GM12874 (cell line): ENCODE data around the gene FAM13A.

Source experiments
- CTCF ChIP-seq: IDR thresholded peaks from 2 replicates; pipeline ENCODE4 v1.5.1; 2011; ENCODE audit warnings: low read depth, mild to moderate bottlenecking, control low read depth, low read length, moderate library complexity; ENCODE audit not compliant: insufficient read depth

FAM13A gene

DNA sequence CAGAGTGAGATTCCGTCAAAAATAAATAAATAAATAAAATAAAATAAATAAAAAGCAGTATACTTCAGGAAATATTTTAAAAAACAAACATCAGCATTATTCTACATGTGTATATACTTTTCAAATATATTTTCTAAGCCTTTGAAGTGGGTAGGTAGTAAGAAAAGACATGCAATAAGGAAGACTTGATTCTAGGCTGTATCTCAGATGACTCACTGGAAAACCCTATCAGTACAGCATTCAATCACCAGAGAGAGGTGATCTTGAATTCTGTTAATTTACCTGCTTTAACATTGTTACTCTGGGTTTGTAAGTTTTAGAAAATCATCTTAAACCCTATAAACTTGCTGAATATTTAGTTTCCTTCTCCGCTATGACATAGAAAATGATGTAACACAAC, 252.8 kb downstream of the FAM13A start:
- no peak for TF ChIP-seq CTCF

DNA sequence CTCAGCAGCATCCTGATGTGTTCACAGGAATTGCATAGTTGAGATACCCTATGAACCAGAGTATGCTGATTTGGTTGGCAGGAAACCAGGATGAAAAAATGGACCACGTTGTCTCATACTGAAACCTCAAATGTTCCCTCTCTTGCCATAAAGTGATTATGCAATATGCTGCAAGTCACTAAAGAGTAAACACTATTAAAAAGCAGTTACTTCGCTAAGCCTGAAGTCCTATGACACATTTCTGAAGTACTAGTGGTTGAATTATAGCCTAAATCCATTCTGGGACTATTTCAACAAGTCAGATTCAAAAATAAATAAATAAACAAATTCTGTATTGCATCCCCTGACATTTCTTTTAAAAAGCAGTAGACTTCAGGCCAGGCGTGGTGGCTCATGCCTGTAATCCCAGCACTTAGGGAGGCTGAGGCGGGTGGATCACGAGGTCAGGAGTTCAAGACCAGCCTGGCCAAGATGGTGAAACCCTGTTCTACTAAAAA, 253.3 kb downstream of the FAM13A start:
- no peak for TF ChIP-seq CTCF

DNA sequence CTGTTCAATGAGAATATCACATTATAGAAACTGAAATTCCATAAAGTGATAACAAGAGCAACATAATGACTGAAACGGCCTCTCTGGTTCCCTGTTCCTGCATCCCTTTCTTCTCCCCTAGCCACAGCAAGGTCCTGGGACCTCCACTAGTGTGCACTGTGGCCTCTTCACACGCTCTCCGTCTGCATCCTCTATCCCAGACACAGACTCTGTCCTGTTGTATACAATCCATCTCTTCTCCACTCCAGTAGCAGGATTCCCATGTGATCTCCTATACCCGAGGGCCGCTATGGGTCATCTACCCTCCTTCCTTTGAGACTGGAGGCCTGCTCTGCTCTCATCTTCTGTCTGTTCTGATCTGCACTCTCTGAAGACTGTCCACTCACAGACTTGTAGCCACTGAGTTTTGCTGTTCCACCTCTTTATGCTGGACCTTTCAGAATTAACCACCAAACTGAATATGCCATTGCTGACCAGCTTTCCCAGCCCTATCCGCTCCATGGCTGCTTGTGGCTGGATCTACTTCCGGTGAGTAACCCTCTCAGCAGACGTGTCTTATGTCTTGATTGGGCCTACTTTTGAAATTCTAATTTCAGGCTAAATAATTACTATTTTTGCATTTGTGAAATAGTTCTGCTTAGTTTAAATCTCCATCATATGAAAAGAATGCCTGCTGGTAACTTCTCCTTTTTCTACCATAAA, 254.2 kb downstream of the FAM13A start:
- no peak for TF ChIP-seq CTCF

DNA sequence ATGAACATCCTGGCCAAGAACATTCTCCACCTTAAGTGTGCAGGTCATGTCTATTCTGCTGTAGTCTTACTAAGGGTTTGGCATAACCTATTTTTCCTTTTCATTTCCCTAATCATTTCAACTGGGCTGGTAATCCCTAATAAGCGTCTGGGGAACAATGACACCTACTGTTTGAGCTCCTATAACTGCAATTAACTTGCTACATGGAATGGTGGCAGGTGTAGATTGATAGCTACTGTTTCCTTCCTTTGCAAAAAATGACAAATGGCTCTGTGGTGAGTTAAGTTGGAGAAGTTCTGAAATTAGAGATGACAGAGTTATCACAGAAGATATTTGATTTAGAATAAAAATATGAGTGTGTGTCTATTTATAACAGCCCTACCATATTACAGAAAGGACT, 254.8 kb downstream of the FAM13A start:
- no peak for TF ChIP-seq CTCF

GRCh38 chr4:88799900-88800299, 257.1 kb downstream of the FAM13A start:
- TF ChIP-seq CTCF, result no peak

- no peak for TF ChIP-seq CTCF
These were observed 259.3 kb downstream of the FAM13A start for GRCh38 chr4:88797725-88798124.

- no peak for TF ChIP-seq CTCF
These were observed 260.4 kb downstream of the FAM13A start for GRCh38 chr4:88796545-88796944.

DNA sequence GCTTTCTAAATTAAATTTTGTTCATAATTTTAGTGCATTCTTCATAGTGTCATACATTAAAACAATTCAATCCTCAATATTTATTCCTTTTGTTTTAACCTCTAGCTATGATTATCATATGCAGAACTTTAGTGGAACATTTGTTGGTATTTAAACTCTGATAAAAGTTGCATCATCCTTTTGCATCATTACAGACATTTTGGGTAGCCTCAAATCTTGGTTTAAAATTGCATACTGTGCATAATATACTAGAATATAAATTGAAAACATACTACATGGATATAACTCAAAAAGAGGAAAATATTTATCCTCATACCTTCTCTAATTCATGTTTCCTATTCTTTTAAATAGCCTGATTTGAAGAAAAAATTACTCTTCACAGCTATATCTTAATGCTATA, 262.0 kb downstream of the FAM13A start:
- no peak for TF ChIP-seq CTCF
